ENCODE measurements around the gene MIEN1.
"Not testable (repeated sequence)": the region's sequence is repeated elsewhere in the genome, so short reads cannot be mapped to it uniquely, and the experiment has no call there.

Gene MIEN1

DNA sequence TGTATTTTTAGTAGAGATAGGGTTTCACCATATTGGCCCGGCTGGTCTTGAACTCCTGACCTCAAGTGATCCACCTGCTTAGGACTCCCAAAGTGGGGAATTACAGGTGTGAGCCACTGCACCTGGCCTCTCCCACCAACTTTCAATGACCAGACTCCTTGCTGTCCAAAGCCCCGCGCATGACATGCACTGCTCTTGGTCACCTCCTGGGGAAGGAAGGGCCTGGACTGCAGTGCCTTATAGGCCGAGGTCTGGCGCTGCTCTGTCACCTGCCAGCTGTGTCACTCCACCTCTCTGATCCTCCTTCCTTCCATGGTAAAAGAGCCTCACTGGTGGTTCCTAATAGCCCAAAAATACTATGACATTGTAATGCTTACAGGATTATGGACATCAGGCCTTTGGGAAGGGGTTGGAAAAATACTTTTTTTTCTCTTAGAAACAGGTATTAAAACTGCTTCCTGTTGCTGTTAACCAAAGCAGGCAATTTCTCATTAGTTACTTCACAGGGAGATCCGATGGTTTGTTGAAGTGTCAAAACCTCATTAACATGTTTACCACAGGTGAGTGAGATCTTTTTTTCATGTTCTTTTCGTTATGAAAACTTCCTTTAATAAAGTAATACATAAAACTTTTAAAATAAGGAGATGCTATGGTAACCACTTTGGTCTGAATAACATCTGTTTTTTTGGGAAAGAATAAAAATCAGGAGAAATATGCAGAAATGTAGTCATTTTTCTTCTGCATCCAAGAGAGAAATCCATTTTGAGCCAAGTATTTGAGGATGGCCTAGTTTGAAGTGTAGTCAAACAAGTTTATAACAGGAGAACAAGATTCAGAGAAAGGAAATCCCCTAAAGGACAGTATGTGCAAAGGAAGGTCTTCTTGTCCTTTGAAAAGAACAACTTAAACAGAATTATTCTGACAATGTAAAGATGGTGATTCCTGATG lies 42.9 kb upstream of the MIEN1 start:
- ChIA-PET CTCF (no interaction called here), POLR2A (interaction anchor here (1.0 kb wide), 1 partner anchor 17 kb away, joined by 3 read pairs; no protein-coding TSS in a partner anchor)
- DNase-seq (ENCODE audit: extremely low spot score): no peak
- TF ChIP-seq, protein P1, sequence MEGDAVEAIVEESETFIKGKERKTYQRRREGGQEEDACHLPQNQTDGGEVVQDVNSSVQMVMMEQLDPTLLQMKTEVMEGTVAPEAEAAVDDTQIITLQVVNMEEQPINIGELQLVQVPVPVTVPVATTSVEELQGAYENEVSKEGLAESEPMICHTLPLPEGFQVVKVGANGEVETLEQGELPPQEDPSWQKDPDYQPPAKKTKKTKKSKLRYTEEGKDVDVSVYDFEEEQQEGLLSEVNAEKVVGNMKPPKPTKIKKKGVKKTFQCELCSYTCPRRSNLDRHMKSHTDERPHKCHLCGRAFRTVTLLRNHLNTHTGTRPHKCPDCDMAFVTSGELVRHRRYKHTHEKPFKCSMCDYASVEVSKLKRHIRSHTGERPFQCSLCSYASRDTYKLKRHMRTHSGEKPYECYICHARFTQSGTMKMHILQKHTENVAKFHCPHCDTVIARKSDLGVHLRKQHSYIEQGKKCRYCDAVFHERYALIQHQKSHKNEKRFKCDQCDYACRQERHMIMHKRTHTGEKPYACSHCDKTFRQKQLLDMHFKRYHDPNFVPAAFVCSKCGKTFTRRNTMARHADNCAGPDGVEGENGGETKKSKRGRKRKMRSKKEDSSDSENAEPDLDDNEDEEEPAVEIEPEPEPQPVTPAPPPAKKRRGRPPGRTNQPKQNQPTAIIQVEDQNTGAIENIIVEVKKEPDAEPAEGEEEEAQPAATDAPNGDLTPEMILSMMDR (IDR thresholded peaks at IDR 0.05; ENCODE audit: control extremely low read depth, extremely low read depth, low read depth, missing control alignments): no peak

- POLR2A ChIA-PET: interaction anchor here (1.0 kb wide), 1 partner anchor 16 kb away, joined by 3 read pairs; no protein-coding TSS in a partner anchor
- TF ChIP-seq, protein P1 (IDR thresholded peaks at IDR 0.05; ENCODE audit: control extremely low read depth, extremely low read depth, low read depth, missing control alignments): no peak
- CTCF ChIA-PET: interaction anchor here (1.2 kb wide), 1 partner anchor 92 kb away, joined by 3 read pairs; the partner anchor contains the start of gene IKZF3
- DNase-seq (ENCODE audit: extremely low spot score): no peak
These were observed 42.1 kb upstream of the MIEN1 start for GRCh38 chr17:39772415-39772814.

GRCh38 chr17:39769974-39770587 lies 39.7 kb upstream of the MIEN1 start:
- POLR2A ChIA-PET: interaction anchor here (0.9 to 1.1 kb wide), 2 partner anchors 9 to 14 kb away, joined by 3 to 6 read pairs; no protein-coding TSS in a partner anchor
- TF ChIP-seq, protein P1 (IDR thresholded peaks at IDR 0.05; ENCODE audit: control extremely low read depth, extremely low read depth, low read depth, missing control alignments): no peak
- peak; percentile 52 for DNase-seq (ENCODE audit: extremely low spot score)
- CTCF ChIA-PET: interaction anchor here (1.0 to 1.8 kb wide), 6 partner anchors 13 to 148 kb away, joined by 3 to 6 read pairs (median 4); no protein-coding TSS in a partner anchor

DNA sequence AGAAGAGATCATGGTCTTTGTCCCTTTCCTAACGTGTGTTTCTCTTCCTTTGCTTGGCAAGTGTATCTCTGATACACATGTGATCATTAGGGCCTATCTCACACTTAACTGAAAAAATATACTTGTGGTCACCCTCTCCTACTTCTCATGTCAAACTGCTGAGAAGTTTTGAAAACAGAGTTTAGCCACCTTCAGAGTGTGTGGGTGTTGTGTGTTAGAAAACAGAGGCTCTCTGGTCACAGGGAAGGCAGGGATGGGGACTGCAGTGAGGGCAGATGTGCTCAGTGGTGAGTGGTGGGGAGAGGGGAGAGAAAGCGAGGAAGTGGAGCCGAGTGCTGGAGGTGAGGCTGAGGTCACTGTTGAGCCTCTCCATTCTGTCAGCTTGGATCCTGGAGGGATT lies 36.8 kb upstream of the MIEN1 start:
- ChIA-PET POLR2A (interaction anchor here (0.6 to 1.0 kb wide), 2 partner anchors 12 to 355 kb away, joined by 4 read pairs; no protein-coding TSS in a partner anchor), CTCF (interaction anchor here (0.7 to 1.4 kb wide), 3 partner anchors 8 to 146 kb away, joined by 3 read pairs; no protein-coding TSS in a partner anchor)
- TF ChIP-seq, protein P1 (IDR thresholded peaks at IDR 0.05; ENCODE audit: control extremely low read depth, extremely low read depth, low read depth, missing control alignments): no peak
- peak; percentile 45 for DNase-seq (ENCODE audit: extremely low spot score)

DNA sequence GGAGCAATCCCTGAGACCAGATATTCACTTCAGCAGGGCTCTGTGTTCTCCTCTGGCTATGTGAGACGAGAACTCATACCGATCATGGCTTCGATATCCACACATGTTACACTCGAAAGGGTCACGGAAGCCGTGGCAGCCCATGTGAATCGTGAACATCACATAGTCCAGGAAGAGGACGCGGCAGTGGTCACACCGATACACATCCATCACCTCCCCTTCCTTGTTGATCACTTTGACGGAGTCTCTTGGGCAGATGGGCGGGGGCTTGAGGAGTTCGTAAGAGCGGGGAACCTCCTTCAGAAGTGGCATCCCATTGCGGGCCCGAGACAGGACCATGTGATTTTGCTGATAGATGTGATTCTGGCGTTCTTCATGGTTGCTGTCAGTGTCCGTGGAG lies 35.4 kb upstream of the MIEN1 start:
- ChIA-PET POLR2A (interaction anchor here (0.6 kb wide), 1 partner anchor 9 kb away, joined by 4 read pairs; no protein-coding TSS in a partner anchor), CTCF (interaction anchor here (0.7 to 3.3 kb wide), 3 partner anchors 11 to 96 kb away, joined by 3 to 18 read pairs (median 3); no protein-coding TSS in a partner anchor)
- DNase-seq (ENCODE audit: extremely low spot score): no peak
- TF ChIP-seq, protein P1 (IDR thresholded peaks at IDR 0.05; ENCODE audit: control extremely low read depth, extremely low read depth, low read depth, missing control alignments): no peak

DNA sequence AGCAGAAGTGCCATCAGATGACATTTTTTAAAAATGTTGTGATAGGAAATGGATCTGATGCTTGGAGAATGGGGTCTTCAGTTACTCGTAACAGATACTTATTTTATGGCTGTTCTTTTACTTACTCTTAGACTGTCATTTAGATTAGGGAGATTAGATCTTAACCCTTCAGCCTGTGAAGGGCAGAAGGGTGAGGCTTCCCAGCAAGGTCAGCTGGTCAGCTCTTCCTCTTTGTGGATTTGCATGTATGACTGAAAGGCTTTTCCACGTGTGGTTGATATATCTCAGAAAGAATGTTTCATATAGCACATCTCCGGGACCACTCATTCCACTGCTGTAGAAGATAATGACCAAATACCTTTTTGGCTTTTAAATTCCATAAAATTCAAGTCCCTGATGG lies 34.8 kb upstream of the MIEN1 start:
- CTCF ChIA-PET: interaction anchor here (0.7 to 3.3 kb wide), 4 partner anchors 10 to 97 kb away, joined by 3 to 18 read pairs (median 4); no protein-coding TSS in a partner anchor
- TF ChIP-seq, protein P1 (IDR thresholded peaks at IDR 0.05; ENCODE audit: control extremely low read depth, extremely low read depth, low read depth, missing control alignments): no peak
- no peak for DNase-seq (ENCODE audit: extremely low spot score)
- POLR2A ChIA-PET: interaction anchor here (0.6 kb wide), 1 partner anchor 10 kb away, joined by 4 read pairs; no protein-coding TSS in a partner anchor

- POLR2A ChIA-PET; DNase-seq (ENCODE audit: extremely low spot score): not testable (repeated sequence)
- CTCF ChIA-PET: interaction anchor here (1.5 to 3.3 kb wide), 2 partner anchors 9 to 98 kb away, joined by 3 to 18 read pairs; no protein-coding TSS in a partner anchor
These were observed 33.8 kb upstream of the MIEN1 start for GRCh38 chr17:39764171-39764570.

All from GM10248 (cell line).